ENCODE measurements around the gene FBXO42. TPM values are rescaled to one million over a fixed set of nuclear protein-coding genes. Genes with fewer than 3 reads are reported as not detected.

FBXO42 gene
- 14.3 TPM for polyA plus RNA-seq (2012; ENCODE audit: insufficient read depth, insufficient read length)

- peak; percentile 85 for DNase-seq (ENCODE audit: low read depth, low spot score)
- peak within 1 kb of the TSS; percentile 92 for H3K4me3 ChIP-seq (ENCODE audit: low read length)
These were observed at the start of gene FBXO42 for GRCh38 chr1:16351994-16352841. Gene FBXO42, minus strand, starts transcription at chr1:16352480. Its CDS starts 37,062 bp downstream, at chr1:16315418.

- DNase-seq (ENCODE audit: low read depth, low spot score) = no peak
- no peak overlapping the region for H3K4me3 ChIP-seq (ENCODE audit: low read length)
These were observed 46.2 kb upstream of the FBXO42 start for GRCh38 chr1:16398371-16398953.

- no peak for DNase-seq (ENCODE audit: low read depth, low spot score)
- H3K4me3 ChIP-seq (ENCODE audit: low read length) = no peak overlapping the region
These were observed 44.8 kb upstream of the FBXO42 start for GRCh38 chr1:16397120-16397519.

DNA sequence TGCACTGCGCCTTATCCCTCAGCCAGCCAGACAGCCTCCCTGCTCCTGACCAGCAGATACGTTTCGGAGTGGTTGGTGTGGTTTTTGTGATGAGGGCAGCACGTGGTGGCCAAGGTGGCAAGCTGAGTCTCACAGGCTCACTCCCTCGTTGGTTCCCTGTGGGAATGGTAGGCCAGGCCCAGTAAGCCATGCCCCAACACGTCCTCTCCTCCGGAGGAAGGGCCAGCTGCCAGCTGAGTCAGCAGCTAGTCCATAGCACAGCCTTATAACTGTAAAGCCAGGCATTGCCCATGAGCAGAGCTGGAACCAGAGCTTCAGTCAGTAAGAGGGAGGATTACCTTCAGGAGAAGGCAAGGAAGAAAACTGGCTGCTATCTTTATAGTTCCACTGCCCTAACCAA, 44.3 kb upstream of the FBXO42 start:
- H3K4me3 ChIP-seq (ENCODE audit: low read length) = no peak overlapping the region
- no peak for DNase-seq (ENCODE audit: low read depth, low spot score)

DNA sequence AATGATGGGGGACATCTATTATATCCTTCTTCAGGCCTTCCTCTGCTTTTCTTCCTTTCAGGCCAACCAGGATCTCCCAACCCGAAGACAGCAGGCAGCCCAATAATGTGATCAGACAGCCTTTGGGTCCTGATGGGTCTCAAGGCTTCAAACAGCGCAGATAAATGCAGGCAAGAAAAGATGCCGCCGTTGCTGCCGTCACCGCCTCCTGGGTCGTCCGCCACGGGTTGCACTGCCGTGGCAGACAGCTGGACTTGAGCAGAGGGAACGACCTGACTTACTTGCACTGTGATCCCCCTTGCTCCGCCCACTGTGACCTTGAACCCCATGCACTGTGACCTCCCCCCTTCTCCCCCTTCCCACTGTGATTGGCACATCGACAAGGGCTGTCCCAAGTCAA, 42.7 kb upstream of the FBXO42 start:
- no peak overlapping the region for H3K4me3 ChIP-seq (ENCODE audit: low read length)
- no peak for DNase-seq (ENCODE audit: low read depth, low spot score)

- DNase-seq (ENCODE audit: low read depth, low spot score) = no peak
- H3K4me3 ChIP-seq (ENCODE audit: low read length) = no peak overlapping the region
These were observed 41.6 kb upstream of the FBXO42 start for GRCh38 chr1:16393570-16394521.

GRCh38 chr1:16392740-16393569, 40.7 kb upstream of the FBXO42 start:
- no peak overlapping the region for H3K4me3 ChIP-seq (ENCODE audit: low read length)
- no peak for DNase-seq (ENCODE audit: low read depth, low spot score)

DNA sequence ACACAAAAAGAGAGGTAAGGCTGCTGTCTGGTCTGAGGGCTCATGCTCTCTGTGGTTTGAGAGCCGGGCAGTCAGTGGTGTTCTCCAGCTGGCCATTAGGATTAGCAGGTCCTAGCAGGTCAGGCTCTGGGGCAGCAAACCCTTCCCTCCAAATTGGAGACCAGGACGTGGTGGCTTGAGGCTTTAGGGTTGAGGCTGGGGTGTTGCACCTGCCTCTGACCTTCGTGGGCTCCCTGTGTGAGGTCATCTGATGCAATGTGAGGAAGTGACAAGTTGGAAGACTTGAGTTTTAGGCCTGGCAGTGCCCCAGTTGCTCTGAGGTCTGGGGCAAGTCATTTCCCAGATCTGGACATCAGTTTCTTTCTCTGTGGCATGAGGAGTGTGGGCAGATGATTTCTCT, 39.1 kb upstream of the FBXO42 start:
- H3K4me3 ChIP-seq (ENCODE audit: low read length) = no peak overlapping the region
- no peak for DNase-seq (ENCODE audit: low read depth, low spot score)

DNA sequence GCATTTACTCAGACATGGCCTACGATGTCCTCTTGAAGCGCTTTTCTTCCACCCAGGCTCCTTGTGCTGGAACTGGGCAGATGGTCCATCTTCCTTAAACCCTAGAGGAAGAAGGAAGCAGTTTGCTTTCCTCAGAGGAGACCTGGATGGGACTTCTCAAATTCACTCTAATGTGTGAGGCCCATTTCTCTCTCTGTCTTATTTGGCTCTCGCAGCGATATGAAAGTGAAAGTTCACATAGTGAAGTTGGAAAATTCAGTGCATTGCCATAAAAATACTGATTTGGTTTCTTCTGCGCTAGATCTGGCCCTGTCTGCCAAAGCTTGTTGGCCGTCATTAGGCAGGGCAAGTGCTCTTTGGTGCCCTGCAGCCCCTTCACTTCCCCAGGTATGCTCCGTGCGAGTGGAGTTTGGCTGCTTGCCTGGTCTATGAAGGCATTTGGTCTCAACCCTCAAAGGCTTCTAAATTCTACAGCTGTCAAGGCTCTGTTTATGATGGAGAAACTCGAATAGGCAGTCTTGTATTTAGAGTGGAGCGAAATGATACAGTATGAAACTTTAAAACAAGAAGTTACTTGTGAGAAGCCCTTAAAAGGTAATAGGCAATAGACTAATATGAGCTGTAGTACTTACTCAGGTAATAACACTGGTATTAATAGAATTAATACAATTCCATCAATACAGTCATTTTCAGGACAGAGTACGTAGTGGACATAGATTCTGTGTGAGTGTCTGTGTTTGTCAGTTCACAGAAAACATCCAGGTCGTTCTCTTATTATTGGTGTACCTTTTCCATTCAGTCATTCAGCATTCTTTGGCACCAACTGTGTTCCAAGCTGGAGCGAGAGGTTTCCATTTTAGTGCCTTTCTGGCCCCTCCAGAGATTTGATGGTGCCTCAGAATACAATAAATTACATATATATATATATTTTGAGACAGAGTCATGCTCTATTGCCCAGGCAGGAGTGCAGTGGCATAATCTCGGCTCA, 35.2 kb upstream of the FBXO42 start:
- no peak overlapping the region for H3K4me3 ChIP-seq (ENCODE audit: low read length)
- DNase-seq (ENCODE audit: low read depth, low spot score) = no peak

DNA sequence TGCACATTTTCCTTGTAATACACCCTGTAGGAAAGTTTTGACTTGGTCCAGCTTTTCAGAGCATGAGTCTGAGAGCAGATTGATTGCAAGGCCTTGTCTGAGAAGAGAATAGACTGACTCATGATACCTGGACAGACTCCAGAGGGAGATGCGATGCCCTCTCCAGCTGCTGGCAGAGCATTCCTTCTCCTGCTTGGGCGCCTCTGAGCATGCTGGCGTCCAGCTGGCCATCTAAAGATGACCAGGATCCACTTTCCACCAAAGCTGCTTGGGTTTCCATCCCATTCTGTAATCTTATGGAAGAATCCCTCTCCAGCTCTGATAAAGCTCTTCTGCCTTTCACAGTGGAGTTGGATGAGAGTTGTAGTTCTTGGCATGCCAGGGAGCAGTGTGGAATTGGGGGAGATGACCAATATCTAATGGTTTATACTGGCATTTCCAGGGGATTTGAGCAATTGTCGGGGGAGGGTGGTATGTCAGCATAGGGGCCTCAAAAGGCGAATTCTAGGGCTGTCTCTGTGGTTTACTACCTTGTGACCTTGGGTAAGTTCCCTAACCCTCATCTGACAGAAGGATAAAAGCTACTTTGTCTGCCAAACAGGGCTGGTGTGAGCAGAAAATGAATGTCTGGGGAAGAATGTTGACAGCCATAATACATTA, 34.3 kb upstream of the FBXO42 start:
- DNase-seq (ENCODE audit: low read depth, low spot score) = no peak

DNA sequence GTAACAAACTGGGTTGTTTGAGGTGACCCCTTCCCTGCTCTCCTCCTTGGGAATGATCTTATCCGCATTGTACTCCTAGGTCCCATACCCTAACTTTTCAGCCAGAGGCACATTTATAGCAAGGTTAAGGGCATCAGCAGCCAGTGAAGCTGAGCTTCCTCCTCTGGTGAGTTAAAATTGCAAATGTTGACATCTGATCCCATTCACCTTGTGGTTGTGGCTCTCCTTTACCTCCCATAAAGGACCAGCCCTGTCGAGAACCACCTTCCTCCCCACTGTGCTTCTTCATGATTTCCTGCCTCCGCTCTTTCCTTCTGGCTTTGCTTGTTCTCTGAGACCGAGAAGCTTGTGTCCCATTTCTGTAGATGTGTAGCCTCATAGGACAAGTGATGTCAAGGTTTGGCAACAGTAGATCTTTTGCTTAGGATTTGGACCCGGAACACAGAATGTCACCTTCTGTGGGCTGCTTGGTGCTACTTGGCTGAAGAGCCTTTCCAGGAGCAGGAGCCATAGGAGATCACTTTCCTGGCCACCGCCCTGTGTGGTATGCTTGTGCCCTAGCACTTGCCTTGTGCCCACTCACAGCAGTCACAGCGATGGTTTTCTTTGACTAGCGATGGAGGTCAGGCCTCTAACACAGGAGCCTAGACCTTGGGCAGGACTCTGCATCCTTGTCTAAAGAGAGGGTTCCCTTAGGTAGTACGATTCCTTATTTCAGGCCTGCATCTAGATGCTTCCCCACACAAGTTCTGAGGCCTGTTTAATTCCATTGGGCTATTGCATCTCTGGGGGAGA, 33.6 kb upstream of the FBXO42 start:
- DNase-seq (ENCODE audit: low read depth, low spot score) = no peak
- no peak overlapping the region for H3K4me3 ChIP-seq (ENCODE audit: low read length)

More for the DNA sequence above, 34.3 kb upstream of the FBXO42 start:
- H3K4me3 ChIP-seq (ENCODE audit: low read length) = no peak overlapping the region

GRCh38 chr1:16383888-16384287, 31.6 kb upstream of the FBXO42 start:
- H3K4me3 ChIP-seq (ENCODE audit: low read length) = no peak overlapping the region
- DNase-seq (ENCODE audit: low read depth, low spot score) = no peak

DNA sequence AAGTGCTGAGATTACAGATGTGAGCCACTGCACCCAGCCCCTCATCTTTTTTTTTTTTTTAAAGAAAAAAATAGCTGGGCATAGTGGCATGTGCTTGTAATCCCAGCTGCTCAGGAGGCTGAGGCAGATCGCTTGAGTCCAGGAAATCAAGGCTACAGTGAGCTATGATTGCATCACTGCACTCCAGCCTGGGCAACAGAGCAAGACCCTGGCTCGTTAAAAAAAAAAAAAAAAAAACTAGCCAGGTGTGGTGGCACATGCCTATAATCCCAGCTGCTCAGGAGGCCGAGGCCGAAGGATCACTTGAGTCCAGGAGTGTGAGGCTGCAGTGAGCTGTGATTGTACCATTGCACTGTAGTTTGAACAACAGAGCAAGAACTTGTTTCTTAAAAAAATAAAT, 28.6 kb upstream of the FBXO42 start:
- DNase-seq (ENCODE audit: low read depth, low spot score) = no peak

DNA sequence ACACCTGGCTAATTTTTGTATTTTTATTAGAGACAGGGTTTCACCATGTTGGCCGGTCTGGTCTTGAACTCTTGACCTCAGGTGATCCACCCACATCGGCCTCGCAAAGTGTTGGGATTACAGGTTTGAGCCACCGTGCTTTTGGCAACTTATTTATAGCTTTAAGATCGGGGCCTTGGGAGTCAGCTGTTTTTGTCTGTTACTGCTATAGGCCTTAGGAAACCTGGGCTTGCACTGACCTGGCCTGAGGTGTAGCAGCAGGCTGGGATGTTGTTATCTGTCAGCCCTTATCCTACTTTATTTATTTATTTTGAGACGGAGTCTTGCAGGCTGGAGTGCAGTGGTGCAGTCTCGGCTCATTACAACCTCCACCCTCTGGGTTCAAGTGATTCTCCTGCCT, 26.2 kb upstream of the FBXO42 start:
- DNase-seq (ENCODE audit: low read depth, low spot score) = no peak
- H3K4me3 ChIP-seq (ENCODE audit: low read length) = no peak overlapping the region

More for the DNA sequence above, 28.6 kb upstream of the FBXO42 start:
- no peak overlapping the region for H3K4me3 ChIP-seq (ENCODE audit: low read length)

DNA sequence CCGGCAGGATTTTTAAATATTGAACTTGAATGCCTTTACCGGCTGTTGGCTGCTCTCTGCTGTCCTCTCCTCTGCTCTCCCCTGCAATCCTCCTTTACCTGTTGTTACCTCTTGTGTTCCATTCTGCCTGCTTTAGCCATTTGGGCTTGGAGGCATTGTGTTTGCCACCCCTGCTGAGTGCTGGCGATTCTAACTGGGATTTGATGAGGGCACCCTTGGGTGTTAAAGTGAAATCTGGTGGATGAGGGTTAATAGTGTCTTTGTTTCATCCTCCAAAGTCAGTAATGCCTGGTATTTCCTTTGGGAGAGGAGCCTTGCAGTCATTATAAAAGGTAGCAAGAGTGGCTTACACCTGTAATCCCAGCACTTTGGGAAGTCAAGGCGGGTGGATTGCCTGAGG, 24.7 kb upstream of the FBXO42 start:
- no peak for DNase-seq (ENCODE audit: low read depth, low spot score)
- no peak overlapping the region for H3K4me3 ChIP-seq (ENCODE audit: low read length)

GRCh38 chr1:16375521-16376340, 23.5 kb upstream of the FBXO42 start:
- no peak for DNase-seq (ENCODE audit: low read depth, low spot score)
- H3K4me3 ChIP-seq (ENCODE audit: low read length) = no peak overlapping the region

Measured in Jurkat, Clone E6-1 (cell line).